ENCODE data around the gene DAZL. TPM values are rescaled to one million over a fixed set of nuclear protein-coding genes. Genes with fewer than 3 reads are reported as not detected.

Gene DAZL
- total RNA-seq, 1 donor from 2014 or later: not detected

- Mint-ChIP-seq H3K36me3 (ENCODE audit: unreplicated experiment) (no peaks in the 10 kb centered on the region), H3K4me3 (ENCODE audit: unreplicated experiment) (no peak overlapping the region), H3K9me3 (ENCODE audit: unreplicated experiment) (peaks cover 4% of the 10 kb centered on the region), H3K4me1 (ENCODE audit: unreplicated experiment) (peaks cover 14% of the 10 kb centered on the region), H3K27ac (ENCODE audit: unreplicated experiment) (no peak overlapping the region), H3K27me3 (ENCODE audit: unreplicated experiment) (peaks cover 10% of the 10 kb centered on the region)
- no peak for DNase-seq (ENCODE audit: extremely low spot score, unreplicated experiment)
- TF ChIP-seq, protein P1, sequence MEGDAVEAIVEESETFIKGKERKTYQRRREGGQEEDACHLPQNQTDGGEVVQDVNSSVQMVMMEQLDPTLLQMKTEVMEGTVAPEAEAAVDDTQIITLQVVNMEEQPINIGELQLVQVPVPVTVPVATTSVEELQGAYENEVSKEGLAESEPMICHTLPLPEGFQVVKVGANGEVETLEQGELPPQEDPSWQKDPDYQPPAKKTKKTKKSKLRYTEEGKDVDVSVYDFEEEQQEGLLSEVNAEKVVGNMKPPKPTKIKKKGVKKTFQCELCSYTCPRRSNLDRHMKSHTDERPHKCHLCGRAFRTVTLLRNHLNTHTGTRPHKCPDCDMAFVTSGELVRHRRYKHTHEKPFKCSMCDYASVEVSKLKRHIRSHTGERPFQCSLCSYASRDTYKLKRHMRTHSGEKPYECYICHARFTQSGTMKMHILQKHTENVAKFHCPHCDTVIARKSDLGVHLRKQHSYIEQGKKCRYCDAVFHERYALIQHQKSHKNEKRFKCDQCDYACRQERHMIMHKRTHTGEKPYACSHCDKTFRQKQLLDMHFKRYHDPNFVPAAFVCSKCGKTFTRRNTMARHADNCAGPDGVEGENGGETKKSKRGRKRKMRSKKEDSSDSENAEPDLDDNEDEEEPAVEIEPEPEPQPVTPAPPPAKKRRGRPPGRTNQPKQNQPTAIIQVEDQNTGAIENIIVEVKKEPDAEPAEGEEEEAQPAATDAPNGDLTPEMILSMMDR (IDR thresholded peaks at IDR 0.05): no peak
Measured at GRCh38 chr3:16546186-16547010, 58.8 kb downstream of the DAZL start.

GRCh38 chr3:16545413-16546185 lies 59.6 kb downstream of the DAZL start:
- Mint-ChIP-seq H3K27ac (ENCODE audit: unreplicated experiment) (no peak overlapping the region), H3K4me1 (ENCODE audit: unreplicated experiment) (peaks cover 8% of the 10 kb centered on the region)

DNA sequence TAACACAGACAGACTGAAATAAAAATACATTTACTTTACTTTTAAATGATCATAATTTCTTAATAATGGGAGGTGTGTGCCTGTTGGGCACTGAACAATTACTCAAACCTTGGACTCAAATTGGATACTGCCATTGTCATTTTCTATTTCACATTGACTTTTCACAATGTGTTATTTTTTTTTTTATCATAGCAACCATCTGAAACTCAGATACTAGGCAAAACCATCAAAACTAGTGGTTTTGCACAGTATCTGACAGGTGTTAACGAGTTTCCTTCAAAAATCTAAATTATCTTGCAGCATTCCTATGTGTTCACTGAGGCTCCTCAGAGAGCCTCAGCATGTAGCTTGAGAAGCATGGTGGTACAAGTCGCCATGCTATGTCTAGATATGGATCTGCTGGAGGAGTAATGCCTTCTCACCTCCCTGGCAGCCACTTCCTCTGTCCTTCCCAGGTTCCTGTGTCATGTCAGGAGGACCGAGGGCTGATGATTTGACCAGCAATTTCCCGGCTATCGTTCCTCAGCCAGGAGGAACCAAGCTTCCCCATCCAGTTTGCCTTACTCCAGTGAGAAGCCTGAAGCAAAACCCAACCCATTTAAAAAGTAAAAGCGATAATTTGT lies 61.9 kb downstream of the DAZL start:
- Mint-ChIP-seq H3K4me1 (ENCODE audit: unreplicated experiment) (no peaks in the 10 kb centered on the region), H3K27ac (ENCODE audit: unreplicated experiment) (no peak overlapping the region), H3K36me3 (ENCODE audit: unreplicated experiment) (no peaks in the 10 kb centered on the region), H3K9me3 (ENCODE audit: unreplicated experiment) (peaks cover 4% of the 10 kb centered on the region), H3K4me3 (ENCODE audit: unreplicated experiment) (no peak overlapping the region), H3K27me3 (ENCODE audit: unreplicated experiment) (peaks cover 31% of the 10 kb centered on the region)
- TF ChIP-seq, protein P1 (IDR thresholded peaks at IDR 0.05): no peak
- no peak for DNase-seq (ENCODE audit: extremely low spot score, unreplicated experiment)

More at GRCh38 chr3:16545413-16546185, 59.6 kb downstream of the DAZL start:
- DNase-seq (ENCODE audit: extremely low spot score, unreplicated experiment): no peak
- peaks cover 18% of the 10 kb centered on the region for H3K27me3 Mint-ChIP-seq (ENCODE audit: unreplicated experiment)
- no peak overlapping the region for H3K4me3 Mint-ChIP-seq (ENCODE audit: unreplicated experiment)
- peaks cover 4% of the 10 kb centered on the region for H3K9me3 Mint-ChIP-seq (ENCODE audit: unreplicated experiment)
- TF ChIP-seq, protein P1 (IDR thresholded peaks at IDR 0.05): no peak
- H3K36me3 Mint-ChIP-seq (ENCODE audit: unreplicated experiment): no peaks in the 10 kb centered on the region

DNA sequence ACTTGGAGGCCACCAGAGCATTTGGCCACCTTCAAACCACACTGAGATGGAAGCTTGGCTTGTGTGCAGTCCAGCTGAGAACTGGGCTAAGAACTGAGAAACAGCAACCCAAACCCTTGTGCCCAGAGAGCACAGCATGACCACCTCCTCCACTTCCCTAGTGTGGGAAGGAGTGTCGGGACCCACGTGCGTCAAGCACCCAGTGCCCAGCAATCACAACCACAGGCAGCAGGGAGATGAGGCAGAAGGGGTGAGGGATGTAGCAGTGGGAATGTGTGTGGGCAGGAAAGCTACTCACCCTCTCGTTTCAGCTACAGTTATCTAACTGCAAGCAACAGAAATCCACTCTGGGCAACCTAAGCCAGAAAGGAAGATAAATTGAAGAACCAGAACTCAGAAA lies 66.7 kb downstream of the DAZL start:
- Mint-ChIP-seq H3K27me3 (ENCODE audit: unreplicated experiment) (peaks cover 32% of the 10 kb centered on the region), H3K27ac (ENCODE audit: unreplicated experiment) (no peak overlapping the region), H3K9me3 (ENCODE audit: unreplicated experiment) (peaks cover 3% of the 10 kb centered on the region), H3K36me3 (ENCODE audit: unreplicated experiment) (no peaks in the 10 kb centered on the region), H3K4me3 (ENCODE audit: unreplicated experiment) (no peak overlapping the region), H3K4me1 (ENCODE audit: unreplicated experiment) (peaks cover 35% of the 10 kb centered on the region)
- no peak for DNase-seq (ENCODE audit: extremely low spot score, unreplicated experiment)
- TF ChIP-seq, protein P1 (IDR thresholded peaks at IDR 0.05): no peak

Data from osteocyte (in vitro differentiated cells).